ENCODE results near the gene PGAP2.
"Not testable (repeated sequence)": the region's sequence is repeated elsewhere in the genome, so short reads cannot be mapped to it uniquely, and the experiment has no call there.

The PGAP2 gene

GRCh38 chr11:3807909-3808860 lies at the start of gene PGAP2:
Gene PGAP2, plus strand, starts transcription at chr11:3808560. Its CDS starts 2,700 bp downstream, at chr11:3811260.
- DNase-seq (ENCODE audit: low spot score): peak; percentile 57

- DNase-seq (ENCODE audit: low spot score): no peak
Observed at GRCh38 chr11:3764266-3764665, 44.1 kb upstream of the PGAP2 start.

GRCh38 chr11:3766836-3767235 lies 41.5 kb upstream of the PGAP2 start:
- not testable (repeated sequence) for DNase-seq (ENCODE audit: low spot score)

GRCh38 chr11:3767536-3767935 lies 40.8 kb upstream of the PGAP2 start:
- DNase-seq (ENCODE audit: low spot score): no peak

GRCh38 chr11:3773180-3773579 lies 35.2 kb upstream of the PGAP2 start:
- DNase-seq (ENCODE audit: low spot score): no peak

GRCh38 chr11:3775736-3776406 lies 32.5 kb upstream of the PGAP2 start:
- no peak for DNase-seq (ENCODE audit: low spot score)

- DNase-seq (ENCODE audit: low spot score): no peak
Observed at GRCh38 chr11:3781423-3781822, 26.9 kb upstream of the PGAP2 start.

GRCh38 chr11:3782963-3783362 lies 25.4 kb upstream of the PGAP2 start:
- no peak for DNase-seq (ENCODE audit: low spot score)

- DNase-seq (ENCODE audit: low spot score): no peak
Observed at GRCh38 chr11:3783611-3784010, 24.7 kb upstream of the PGAP2 start.

- no peak for DNase-seq (ENCODE audit: low spot score)
Observed at GRCh38 chr11:3786781-3787428, 21.5 kb upstream of the PGAP2 start.

GRCh38 chr11:3794387-3794786 lies 14.0 kb upstream of the PGAP2 start:
- DNase-seq (ENCODE audit: low spot score): not testable (repeated sequence)

- DNase-seq (ENCODE audit: low spot score): no peak
Observed at GRCh38 chr11:3795131-3796001, 13.0 kb upstream of the PGAP2 start.

- no peak for DNase-seq (ENCODE audit: low spot score)
Observed at GRCh38 chr11:3796002-3796311, 12.4 kb upstream of the PGAP2 start.

GRCh38 chr11:3796346-3796745 lies 12.0 kb upstream of the PGAP2 start:
- no peak for DNase-seq (ENCODE audit: low spot score)

- no peak for DNase-seq (ENCODE audit: low spot score)
Observed at GRCh38 chr11:3796801-3797328, 11.5 kb upstream of the PGAP2 start.

- DNase-seq (ENCODE audit: low spot score): peak; percentile 100
Observed at GRCh38 chr11:3797329-3798090, 10.8 kb upstream of the PGAP2 start, which contains the start of gene NUP98. Gene NUP98, minus strand, starts transcription at chr11:3797554. Its CDS starts 15,437 bp downstream, at chr11:3782117.

GRCh38 chr11:3799143-3799542 lies 9.2 kb upstream of the PGAP2 start:
- no peak for DNase-seq (ENCODE audit: low spot score)

GRCh38 chr11:3799873-3800272 lies 8.5 kb upstream of the PGAP2 start:
- no peak for DNase-seq (ENCODE audit: low spot score)

GRCh38 chr11:3802011-3802790 lies 6.2 kb upstream of the PGAP2 start:
- no peak for DNase-seq (ENCODE audit: low spot score)

Measured in CD4-positive, alpha-beta T cell treated with Interleukin-15 for 4 hours (primary cell).